GM19239 (cell line): ENCODE data around the gene CAPN10.
A peak's percentile ranks its signal among the peaks of the same experiment; 100 is the strongest.

Experiments used
- DNase-seq: peaks from one replicate; pipeline ENCODE4 v3.0.0; 2011; ENCODE audit warnings: low spot score; ENCODE audit not compliant: insufficient read length
- FAIRE-seq: peaks from 2 replicates; lab custom pipeline; 2011; peaks lifted over from hg19 to GRCh38; lab: Jason Lieb, UNC

CAPN10 gene

DNA sequence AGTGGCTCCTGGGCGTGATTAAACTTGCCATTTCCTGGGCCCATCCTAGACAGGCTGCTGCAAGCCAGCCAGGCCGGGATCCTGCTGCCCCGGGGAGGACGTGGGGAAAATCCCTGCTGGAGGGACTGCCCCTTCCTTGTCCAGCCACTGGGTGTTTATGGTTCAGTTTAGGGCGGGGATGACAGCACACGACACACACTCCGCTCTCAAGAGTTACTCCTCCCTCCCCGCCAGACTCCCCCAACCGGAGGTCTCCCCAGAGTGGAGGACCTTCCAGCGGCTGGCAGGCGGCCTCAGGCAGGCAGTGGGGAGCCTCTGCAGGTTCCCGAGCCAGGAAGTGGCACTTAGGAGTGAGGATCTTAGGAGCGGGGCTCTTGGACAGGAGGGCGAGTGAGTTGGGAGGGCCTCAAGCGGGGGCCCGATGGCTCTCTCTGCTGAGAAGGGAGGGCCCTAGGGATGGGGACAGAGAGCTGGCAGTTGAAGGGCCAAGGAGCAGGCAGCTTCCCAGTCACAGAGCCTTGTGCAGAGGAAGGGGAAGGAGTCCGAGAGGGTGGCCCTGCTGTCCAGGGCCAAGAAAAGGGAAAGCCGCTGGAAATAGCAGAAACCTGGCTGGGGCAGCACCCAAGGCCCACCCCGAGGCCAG, 33.1 kb downstream of the CAPN10 start:
- DNase-seq: no peak
- FAIRE-seq: no peak

DNA sequence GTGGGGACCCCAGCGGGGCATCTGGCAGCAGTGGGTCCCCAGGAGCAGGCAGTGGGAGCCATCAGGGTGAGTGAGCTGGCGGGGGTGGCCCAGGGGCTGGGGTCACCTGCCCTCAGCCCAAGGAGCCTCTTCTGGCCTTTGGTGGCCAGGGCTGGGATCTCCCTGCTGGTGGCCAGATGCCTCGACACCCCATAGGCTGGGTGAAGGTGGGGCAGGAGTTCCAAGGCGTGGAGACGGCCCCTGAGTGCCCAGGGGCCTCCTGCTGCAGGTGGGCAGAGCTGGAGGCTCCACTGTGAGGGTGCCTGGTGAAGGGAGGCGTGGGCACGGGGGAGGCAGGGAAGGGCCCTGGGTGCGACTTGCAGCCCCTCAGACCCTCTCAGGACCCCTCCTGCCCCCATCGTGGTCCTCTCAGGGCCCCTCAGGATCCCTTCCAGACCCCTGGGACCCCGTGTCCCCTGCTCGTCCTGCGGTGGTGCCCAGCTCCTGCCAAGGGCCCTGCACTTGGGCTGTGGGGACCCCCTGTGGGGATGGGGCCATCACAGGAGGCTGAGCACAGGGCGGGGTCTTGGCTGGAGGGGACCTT, 33.7 kb downstream of the CAPN10 start:
- DNase-seq: no peak
- no peak for FAIRE-seq

DNA sequence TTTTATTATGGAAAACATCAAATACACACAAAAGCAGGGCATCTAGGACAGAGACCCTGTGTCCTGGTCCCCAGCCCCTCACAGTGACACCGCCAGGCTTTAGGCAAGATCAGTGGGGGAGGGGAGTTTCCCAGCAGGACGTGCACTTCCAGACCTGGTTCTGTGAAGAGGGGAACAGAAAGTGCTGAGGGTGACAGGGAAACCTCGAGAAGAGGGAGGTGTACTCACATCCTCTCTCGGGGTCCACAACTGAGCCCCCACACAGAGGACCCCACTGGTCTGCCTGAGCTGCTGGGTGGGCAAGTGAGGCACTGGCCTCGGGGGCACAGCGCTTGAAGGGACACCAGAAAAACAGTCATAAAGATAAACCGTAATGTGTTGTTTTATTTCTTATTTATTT, 34.3 kb downstream of the CAPN10 start:
- FAIRE-seq: no peak
- no peak for DNase-seq

DNA sequence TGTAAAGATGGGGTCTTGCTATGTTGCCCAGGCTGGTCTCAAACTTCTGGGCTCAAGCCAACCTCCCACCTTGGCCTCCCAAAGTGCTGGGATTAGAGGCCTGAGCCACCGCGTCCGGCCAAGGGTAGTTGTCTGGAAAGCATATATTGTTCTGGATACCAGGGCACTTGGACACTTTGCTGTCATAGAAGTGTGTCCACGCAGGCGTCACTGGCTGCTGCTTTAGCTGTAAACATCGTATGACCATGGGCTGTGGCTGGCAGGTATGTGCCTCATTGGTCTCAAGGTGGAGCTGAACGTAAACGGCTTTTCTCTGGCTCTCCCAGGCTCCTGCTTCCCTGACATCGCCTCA, 35.5 kb downstream of the CAPN10 start:
- FAIRE-seq: no peak

DNA sequence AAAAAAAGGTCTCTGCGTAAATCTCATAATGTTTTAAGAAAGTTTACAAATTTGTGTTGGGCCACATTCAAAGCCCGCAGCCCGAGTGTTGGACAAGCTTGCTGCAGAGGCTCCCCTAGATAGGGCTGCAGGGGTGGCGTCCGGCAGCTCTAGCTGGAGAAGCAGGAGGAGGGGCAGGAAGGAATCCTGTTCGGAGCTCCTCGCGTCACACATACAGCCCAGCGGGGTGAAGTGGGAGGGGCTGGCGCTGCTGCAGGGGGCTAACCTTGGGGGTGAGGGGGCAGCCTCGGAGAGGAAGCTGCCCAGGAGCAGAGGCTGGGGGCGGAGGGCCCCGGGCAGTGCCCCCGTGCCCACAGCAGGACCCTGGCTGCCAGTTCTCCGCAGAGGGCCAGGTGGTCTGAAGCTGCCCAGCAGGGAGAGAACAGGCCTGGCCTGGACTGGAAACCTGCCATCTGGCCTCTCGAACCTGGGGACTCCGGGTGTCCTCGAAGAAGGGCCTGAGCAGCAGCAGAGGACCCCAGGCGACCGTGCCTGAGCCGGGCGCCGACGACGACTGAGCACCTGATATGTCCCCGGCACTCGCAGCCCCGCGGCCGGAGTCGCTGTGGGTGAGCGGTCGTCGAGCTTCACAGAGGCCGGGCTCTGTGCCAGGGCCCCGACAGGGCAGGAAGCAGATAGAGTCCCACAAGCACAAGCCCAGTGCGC, 36.1 kb downstream of the CAPN10 start:
- DNase-seq: no peak
- FAIRE-seq: no peak

More for the DNA sequence above, 35.5 kb downstream of the CAPN10 start:
- no peak for DNase-seq

DNA sequence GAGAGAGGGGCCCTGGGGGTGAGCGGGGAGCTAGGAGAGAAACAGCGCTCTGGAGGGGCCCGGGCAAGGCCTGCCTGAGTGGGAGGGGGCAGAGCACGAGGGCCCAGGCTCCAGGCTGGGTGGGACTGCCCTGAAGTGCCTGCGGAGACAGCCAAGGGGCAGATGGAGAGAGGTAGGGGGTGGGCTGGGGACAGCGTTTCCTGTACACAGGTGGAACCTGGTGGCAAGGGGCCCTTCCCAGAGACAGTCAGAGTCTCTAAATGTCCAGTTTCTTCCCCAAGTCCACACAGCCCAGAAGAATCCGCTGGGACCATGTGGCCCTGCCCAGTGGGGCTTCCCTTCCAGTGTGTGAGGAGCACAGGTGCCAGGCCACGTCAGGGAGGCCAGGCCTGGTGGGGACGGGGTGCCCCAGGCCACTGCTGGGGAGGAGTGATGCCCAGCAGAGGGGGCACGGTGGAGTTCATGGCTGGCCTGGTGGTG, 37.0 kb downstream of the CAPN10 start:
- DNase-seq (no peak), FAIRE-seq (no peak)

DNA sequence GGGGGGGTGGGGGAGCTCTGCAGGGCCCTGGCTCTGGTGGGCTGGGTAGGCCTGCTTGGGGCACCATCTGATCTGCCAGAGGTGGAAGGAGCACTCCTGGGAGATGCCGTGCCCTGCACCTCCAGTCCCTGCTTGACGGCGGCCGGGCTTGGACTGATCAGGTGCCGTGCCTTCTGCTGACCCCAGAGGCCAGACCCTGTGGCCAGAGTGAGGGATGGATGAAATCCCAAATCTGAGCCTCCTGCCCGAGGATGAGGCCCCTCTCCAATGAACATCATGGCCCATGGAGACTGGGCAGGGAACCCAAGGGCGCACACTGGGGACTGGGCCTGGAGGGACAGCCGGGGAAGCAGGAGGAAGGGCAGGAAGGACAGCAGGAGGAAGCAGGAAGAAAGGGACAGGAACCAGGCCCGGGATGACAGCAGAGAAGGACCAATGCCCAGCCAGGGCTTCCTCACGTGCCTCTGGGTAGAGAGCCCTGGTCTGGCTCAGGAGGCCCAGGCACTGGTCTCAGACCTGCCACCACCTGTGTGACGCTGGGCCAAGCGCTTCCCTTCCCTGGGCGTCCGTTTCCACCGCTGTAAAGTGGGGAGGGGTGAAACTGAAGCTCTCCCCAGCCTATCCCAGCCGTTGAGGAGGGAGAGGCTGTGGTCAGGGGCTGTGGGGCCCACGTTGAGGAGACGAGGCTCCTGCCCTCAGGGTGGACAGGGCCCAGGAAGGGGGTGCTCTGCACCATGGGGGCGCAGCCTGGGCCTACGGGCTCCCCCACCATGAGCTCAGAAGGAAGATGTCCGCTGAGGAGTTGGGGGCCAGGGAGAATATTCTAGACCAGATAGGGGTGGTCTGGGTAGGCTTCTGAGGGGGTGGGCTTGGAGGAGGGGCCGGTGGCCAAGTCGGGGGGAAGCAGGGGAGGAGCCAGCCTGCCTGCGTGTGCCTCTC, 37.7 kb downstream of the CAPN10 start:
- FAIRE-seq (no peak), DNase-seq (no peak)

DNA sequence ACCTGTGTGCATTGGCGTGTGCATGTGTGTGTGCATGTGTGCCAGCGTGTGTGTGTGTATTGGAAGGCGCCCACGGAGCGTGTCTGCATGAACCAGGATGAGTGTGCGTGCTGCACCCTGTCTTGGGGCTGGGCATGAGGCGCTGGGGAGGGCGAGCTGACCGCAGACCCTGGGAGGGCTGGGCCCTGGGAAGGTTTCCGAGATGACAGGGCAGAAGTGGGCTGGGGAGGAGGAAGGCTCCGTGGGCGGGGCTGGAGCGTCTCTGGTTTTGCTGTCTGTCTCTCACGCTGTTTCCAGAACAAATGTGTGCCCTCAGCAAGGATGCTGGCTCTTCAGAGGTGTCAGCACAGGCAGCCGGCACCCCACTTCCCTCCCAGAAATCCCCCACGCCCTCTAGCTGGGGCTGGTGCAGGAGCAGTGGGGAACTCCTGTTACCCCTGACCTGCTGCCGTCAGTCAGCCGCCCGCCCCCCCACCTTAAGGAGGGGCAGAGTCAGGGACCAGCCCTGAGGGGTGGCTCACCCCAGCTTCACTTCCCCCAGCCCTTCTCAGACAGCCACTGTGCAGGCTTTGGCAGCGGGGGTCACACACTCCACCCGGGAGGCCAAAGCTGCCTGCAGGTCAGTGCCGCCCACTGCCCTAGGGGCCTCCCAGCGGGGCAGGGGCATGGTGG, 38.6 kb downstream of the CAPN10 start, which contains the start of gene GPR35:
GPR35 (plus strand) TSS at position 531 of the 672 bp plus-strand sequence. CDS start 4,473 bp downstream, outside the sequence.
- FAIRE-seq (peak; percentile 21), DNase-seq (no peak)

DNA sequence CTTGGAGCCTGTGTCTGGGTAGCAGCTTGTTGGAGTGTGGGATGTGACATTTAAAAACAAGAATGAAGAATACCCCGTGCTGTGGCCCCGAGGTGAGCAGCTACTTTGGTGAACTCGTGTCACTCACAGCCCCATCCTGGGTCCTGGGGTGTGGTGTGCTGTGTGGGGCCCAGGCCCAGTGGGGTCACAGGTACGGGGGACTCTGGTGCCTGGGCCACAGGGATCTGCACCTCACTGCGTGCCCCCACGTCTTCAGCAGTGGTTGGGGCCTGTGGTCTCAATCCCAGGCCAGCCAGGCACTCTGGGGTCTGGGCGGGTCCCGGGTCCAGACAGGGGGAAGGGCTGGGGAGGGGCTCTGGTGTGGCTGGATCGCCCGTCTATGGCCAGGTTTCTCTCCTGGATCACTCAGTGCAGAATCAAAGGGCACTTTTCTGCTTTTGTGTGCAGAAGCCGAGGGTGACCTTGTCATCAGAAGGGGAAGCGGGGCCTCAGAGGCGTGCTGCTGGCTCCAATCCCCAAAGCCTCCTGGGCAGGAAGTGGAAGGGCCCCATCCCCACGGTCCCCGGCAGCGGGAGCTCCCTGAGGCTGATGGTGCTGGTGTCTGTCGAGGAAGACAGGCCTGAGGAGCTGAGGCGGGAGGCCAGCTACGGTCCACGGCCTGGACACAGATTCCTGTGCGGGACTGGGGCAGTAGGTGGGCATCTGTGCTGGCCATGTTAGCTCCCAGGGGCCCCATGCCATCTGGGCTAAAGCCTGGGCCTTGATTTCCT, 40.2 kb downstream of the CAPN10 start:
- DNase-seq (no peak), FAIRE-seq (no peak)

DNA sequence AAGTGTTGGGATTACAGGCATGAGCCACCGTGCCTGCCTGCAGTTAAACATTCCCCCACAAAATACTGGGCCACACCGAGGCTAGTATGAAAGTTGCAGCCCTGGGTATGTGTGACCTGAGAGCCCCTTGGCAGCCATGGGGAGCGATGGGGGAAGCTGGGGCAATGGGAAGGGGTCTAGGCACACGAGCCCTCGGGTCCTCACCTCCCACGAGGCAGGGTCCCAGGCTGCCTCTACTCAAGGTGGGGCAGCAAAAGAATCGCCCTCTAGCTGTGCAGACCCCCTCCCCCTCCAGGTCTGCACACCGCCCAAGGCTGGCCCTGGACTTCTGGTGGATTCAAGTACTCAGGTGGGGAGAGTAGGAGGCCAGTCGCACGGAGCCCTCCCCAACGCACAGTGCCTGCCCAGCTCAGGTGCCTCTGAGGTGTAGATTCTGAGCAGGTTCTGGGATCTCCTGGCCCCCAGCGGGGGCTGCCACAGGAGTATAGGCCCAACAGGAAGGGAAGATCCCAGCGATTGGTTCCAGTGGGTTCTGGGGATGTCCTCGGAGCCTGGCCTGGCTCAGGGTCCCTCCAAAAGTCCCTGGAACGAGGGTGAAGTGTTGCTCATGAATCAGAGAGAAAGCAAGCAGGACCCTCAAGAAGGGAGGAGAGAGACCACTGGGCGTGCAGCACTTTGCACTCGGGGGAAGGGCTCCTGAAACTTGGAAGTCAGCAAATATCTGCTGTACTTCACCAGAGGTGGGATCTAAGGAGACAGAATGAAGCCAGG, 41.4 kb downstream of the CAPN10 start:
- no peak for FAIRE-seq
- DNase-seq: no peak

DNA sequence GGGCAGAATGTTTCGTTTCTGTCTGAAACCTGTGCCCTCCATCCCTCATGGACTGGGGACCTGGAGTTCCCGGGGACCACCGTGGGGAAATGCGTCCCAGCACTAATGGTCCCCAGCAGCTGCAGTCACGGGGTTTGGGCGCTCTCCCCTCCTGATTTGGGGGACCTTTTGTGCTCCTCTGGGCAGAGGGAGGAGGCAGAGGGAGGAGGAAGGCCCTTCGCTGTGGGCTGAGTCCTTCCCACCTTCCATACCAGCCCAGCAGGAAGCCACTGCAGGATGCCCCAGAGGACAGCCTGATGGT, 41.9 kb downstream of the CAPN10 start:
- FAIRE-seq (no peak), DNase-seq (no peak)

DNA sequence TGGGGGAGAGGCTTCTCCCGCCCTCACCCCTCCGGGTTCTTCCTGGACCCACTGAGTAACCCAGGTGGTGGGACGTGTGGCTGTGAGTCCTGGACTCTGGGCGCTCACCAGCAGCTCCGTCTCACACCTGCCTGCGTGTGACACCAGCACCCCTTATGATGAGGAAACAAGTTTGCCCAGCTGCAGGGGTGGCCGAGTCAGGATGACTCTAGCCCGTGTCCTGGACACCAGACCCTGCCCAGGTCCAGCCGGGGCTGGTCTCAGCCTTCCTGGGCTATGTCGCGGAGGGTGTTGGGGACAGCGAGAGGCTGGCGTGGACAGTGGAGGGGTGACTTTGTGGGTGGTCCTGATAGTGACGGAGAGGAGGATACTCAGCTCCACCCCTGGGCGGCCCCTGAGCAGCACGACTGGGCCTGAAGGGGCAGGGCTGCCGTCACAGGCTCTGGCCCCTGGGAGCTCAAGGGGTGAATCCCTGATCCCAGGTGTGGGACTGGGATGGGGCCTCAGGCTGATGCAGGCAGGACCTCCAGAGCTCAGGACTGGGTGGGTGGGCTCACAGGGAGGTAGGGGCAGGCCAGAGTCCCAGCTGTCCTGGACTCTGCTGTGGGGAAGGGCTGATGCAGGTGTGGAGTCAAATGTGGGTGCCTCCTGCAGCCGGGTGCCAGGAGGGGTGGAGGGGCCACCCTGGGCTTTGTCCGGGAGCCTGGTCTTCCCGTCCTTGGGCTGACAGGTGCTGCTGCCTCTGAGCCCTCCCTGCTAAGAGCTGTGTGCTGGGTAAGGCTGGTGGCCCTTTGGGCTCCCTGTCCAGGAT, 42.5 kb downstream of the CAPN10 start:
- FAIRE-seq: no peak

DNA sequence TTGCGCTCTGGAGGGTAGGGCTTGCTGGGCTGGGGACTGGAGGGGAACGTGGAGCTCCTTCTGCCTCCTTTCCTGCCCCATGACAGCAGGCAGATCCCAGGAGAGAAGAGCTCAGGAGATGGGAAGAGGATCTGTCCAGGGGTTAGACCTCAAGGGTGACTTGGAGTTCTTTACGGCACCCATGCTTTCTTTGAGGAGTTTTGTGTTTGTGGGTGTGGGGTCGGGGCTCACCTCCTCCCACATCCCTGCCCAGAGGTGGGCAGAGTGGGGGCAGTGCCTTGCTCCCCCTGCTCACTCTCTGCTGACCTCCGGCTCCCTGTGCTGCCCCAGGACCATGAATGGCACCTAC, 43.1 kb downstream of the CAPN10 start:
- no peak for FAIRE-seq
- DNase-seq: no peak

More for the DNA sequence above, 42.5 kb downstream of the CAPN10 start:
- DNase-seq: no peak

DNA sequence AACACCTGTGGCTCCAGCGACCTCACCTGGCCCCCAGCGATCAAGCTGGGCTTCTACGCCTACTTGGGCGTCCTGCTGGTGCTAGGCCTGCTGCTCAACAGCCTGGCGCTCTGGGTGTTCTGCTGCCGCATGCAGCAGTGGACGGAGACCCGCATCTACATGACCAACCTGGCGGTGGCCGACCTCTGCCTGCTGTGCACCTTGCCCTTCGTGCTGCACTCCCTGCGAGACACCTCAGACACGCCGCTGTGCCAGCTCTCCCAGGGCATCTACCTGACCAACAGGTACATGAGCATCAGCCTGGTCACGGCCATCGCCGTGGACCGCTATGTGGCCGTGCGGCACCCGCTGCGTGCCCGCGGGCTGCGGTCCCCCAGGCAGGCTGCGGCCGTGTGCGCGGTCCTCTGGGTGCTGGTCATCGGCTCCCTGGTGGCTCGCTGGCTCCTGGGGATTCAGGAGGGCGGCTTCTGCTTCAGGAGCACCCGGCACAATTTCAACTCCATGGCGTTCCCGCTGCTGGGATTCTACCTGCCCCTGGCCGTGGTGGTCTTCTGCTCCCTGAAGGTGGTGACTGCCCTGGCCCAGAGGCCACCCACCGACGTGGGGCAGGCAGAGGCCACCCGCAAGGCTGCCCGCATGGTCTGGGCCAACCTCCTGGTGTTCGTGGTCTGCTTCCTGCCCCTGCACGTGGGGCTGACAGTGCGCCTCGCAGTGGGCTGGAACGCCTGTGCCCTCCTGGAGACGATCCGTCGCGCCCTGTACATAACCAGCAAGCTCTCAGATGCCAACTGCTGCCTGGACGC, 43.6 kb downstream of the CAPN10 start:
- DNase-seq (no peak), FAIRE-seq (no peak)

DNA sequence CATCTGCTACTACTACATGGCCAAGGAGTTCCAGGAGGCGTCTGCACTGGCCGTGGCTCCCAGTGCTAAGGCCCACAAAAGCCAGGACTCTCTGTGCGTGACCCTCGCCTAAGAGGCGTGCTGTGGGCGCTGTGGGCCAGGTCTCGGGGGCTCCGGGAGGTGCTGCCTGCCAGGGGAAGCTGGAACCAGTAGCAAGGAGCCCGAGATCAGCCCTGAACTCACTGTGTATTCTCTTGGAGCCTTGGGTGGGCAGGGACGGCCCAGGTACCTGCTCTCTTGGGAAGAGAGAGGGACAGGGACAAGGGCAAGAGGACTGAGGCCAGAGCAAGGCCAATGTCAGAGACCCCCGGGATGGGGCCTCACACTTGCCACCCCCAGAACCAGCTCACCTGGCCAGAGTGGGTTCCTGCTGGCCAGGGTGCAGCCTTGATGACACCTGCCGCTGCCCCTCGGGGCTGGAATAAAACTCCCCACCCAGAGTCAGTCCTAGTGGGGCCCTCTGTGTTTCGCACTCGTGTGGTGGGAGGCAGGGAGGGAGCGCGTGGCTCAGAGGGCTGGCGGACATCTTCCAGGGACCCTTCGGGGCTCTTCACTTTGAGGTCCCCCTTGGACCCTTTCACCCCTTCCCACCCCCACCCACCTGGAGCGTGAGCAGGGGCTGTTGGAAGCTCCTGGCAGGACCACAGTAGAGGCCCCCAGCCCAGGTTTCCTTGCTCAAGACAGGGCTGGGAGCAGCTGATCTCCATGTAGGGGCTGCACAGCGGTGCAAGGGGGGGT, 44.4 kb downstream of the CAPN10 start:
- FAIRE-seq (no peak), DNase-seq (no peak)

DNA sequence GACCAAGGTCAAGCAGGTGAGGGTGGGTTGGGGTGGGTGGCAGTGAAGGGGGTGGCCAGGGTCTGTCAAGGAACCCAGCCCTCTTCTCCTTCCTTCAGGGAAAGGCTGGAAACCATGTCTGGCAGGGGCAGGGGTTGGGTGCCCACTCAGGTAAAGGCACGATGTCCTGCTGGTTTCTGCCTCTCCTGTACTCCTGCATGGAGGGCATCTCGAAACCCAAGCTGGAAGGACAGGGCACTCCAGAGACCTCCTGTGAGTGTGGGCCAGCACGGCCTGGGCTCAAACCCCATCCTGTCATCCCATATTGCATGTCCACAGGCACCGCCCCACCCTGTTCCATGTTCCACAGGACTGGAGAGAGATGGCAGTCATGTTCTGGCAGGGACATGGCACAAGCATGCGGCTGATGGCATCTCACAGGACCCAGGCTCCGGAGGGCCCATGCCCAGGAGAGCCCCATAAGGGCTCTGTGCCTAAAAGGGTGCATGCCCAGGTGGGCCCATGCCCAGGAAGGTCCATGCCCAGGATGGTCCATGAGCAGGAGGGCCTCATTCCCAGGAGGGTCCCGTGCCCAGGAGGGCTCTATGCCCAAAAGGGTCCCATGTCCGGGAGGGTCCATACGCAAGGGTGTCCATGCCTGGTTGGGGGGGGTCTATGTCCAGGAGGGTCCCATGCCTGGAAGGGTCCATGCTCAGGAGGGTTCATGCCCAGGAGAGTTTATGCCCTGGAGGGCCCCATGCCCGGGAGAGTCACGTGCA, 45.2 kb downstream of the CAPN10 start:
- FAIRE-seq (no peak), DNase-seq (no peak)
